ENCODE results near the gene POLR1A.

Gene POLR1A

GRCh38 chr2:86006524-86006923 is 99.2 kb downstream of the POLR1A start:
- no peaks in the 10 kb centered on the region for H3K79me2 ChIP-seq (ENCODE audit: insufficient read depth, low read length)
- no peaks in the 10 kb centered on the region for H3K4me1 ChIP-seq (ENCODE audit: insufficient read depth, low read length)
- TF ChIP-seq EZH2 (IDR thresholded peaks at IDR 0.05; ENCODE audit: borderline replicate concordance, low read depth, low read length, severe bottlenecking): no peak
- TF ChIP-seq CTCF (IDR thresholded peaks at IDR 0.05; ENCODE audit: borderline replicate concordance, extremely low read depth, low read length, poor library complexity, severe bottlenecking): no peak
- no peak overlapping the region for H3K27ac ChIP-seq (ENCODE audit: low read length)
- no peak for ATAC-seq (ENCODE audit: insufficient read depth, low read depth)
- H3K27me3 ChIP-seq (ENCODE audit: insufficient read depth, low read length, poor library complexity): no peaks in the 10 kb centered on the region
- no peak overlapping the region for H3K4me2 ChIP-seq (ENCODE audit: insufficient read depth, low read length)
- no peaks in the 10 kb centered on the region for H3K36me3 ChIP-seq (ENCODE audit: insufficient read depth, low read length)
- H3K9me3 ChIP-seq (ENCODE audit: insufficient read depth, low read length, severe bottlenecking): peaks cover 19% of the 10 kb centered on the region
- no peak overlapping the region for H2AFZ ChIP-seq (ENCODE audit: low read depth, low read length)
- H3K4me3 ChIP-seq (ENCODE audit: low read depth in 1 of 2, low read length in 2 of 2): no peak overlapping the region
- no peak overlapping the region for H3K9ac ChIP-seq (ENCODE audit: low read depth, low read length)
- no peaks in the 10 kb centered on the region for H4K20me1 ChIP-seq (ENCODE audit: insufficient read depth, low read length)
- no peak for DNase-seq

- TF ChIP-seq CTCF (IDR thresholded peaks at IDR 0.05; ENCODE audit: borderline replicate concordance, extremely low read depth, low read length, poor library complexity, severe bottlenecking) (no peak), EZH2 (IDR thresholded peaks at IDR 0.05; ENCODE audit: borderline replicate concordance, low read depth, low read length, severe bottlenecking) (no peak)
- no peak for DNase-seq
- no peak overlapping the region for H3K9ac ChIP-seq (ENCODE audit: low read depth, low read length)
- H3K79me2 ChIP-seq (ENCODE audit: insufficient read depth, low read length): no peaks in the 10 kb centered on the region
- no peak overlapping the region for H3K4me3 ChIP-seq (ENCODE audit: low read depth in 1 of 2, low read length in 2 of 2)
- H2AFZ ChIP-seq (ENCODE audit: low read depth, low read length): no peak overlapping the region
- no peak overlapping the region for H3K4me2 ChIP-seq (ENCODE audit: insufficient read depth, low read length)
- H3K27ac ChIP-seq (ENCODE audit: low read length): no peak overlapping the region
- H3K9me3 ChIP-seq (ENCODE audit: insufficient read depth, low read length, severe bottlenecking): peaks cover 19% of the 10 kb centered on the region
- H3K4me1 ChIP-seq (ENCODE audit: insufficient read depth, low read length): peaks cover 7% of the 10 kb centered on the region
- no peaks in the 10 kb centered on the region for H4K20me1 ChIP-seq (ENCODE audit: insufficient read depth, low read length)
- ATAC-seq (ENCODE audit: insufficient read depth, low read depth): no peak
- no peaks in the 10 kb centered on the region for H3K36me3 ChIP-seq (ENCODE audit: insufficient read depth, low read length)
- H3K27me3 ChIP-seq (ENCODE audit: insufficient read depth, low read length, poor library complexity): no peaks in the 10 kb centered on the region
Observed at GRCh38 chr2:86003967-86004366, 101.7 kb downstream of the POLR1A start.

- H3K4me3 ChIP-seq (ENCODE audit: low read depth in 1 of 2, low read length in 2 of 2): no peak overlapping the region
- H3K4me2 ChIP-seq (ENCODE audit: insufficient read depth, low read length): no peak overlapping the region
- no peaks in the 10 kb centered on the region for H4K20me1 ChIP-seq (ENCODE audit: insufficient read depth, low read length)
- no peaks in the 10 kb centered on the region for H3K36me3 ChIP-seq (ENCODE audit: insufficient read depth, low read length)
- no peak for TF ChIP-seq EZH2 (IDR thresholded peaks at IDR 0.05; ENCODE audit: borderline replicate concordance, low read depth, low read length, severe bottlenecking)
- H3K27me3 ChIP-seq (ENCODE audit: insufficient read depth, low read length, poor library complexity): no peaks in the 10 kb centered on the region
- no peak overlapping the region for H3K27ac ChIP-seq (ENCODE audit: low read length)
- ATAC-seq (ENCODE audit: insufficient read depth, low read depth) (no peak), DNase-seq (no peak)
- H3K9ac ChIP-seq (ENCODE audit: low read depth, low read length): no peak overlapping the region
- peaks cover 19% of the 10 kb centered on the region for H3K9me3 ChIP-seq (ENCODE audit: insufficient read depth, low read length, severe bottlenecking)
- no peak overlapping the region for H2AFZ ChIP-seq (ENCODE audit: low read depth, low read length)
- H3K79me2 ChIP-seq (ENCODE audit: insufficient read depth, low read length): no peaks in the 10 kb centered on the region
- H3K4me1 ChIP-seq (ENCODE audit: insufficient read depth, low read length): peaks cover 7% of the 10 kb centered on the region
Observed at GRCh38 chr2:86003104-86003503, 102.6 kb downstream of the POLR1A start.

GRCh38 chr2:86002375-86002774 is 103.3 kb downstream of the POLR1A start:
- no peak overlapping the region for H3K4me2 ChIP-seq (ENCODE audit: insufficient read depth, low read length)
- H2AFZ ChIP-seq (ENCODE audit: low read depth, low read length): no peak overlapping the region
- no peaks in the 10 kb centered on the region for H3K36me3 ChIP-seq (ENCODE audit: insufficient read depth, low read length)
- TF ChIP-seq CTCF (IDR thresholded peaks at IDR 0.05; ENCODE audit: borderline replicate concordance, extremely low read depth, low read length, poor library complexity, severe bottlenecking) (no peak), EZH2 (IDR thresholded peaks at IDR 0.05; ENCODE audit: borderline replicate concordance, low read depth, low read length, severe bottlenecking) (no peak)
- H3K4me1 ChIP-seq (ENCODE audit: insufficient read depth, low read length): peaks cover 7% of the 10 kb centered on the region
- no peak overlapping the region for H3K27ac ChIP-seq (ENCODE audit: low read length)
- DNase-seq: no peak
- ATAC-seq (ENCODE audit: insufficient read depth, low read depth): no peak
- no peaks in the 10 kb centered on the region for H3K27me3 ChIP-seq (ENCODE audit: insufficient read depth, low read length, poor library complexity)
- H4K20me1 ChIP-seq (ENCODE audit: insufficient read depth, low read length): no peaks in the 10 kb centered on the region
- H3K9me3 ChIP-seq (ENCODE audit: insufficient read depth, low read length, severe bottlenecking): peaks cover 19% of the 10 kb centered on the region
- no peak overlapping the region for H3K4me3 ChIP-seq (ENCODE audit: low read depth in 1 of 2, low read length in 2 of 2)
- no peaks in the 10 kb centered on the region for H3K79me2 ChIP-seq (ENCODE audit: insufficient read depth, low read length)
- no peak overlapping the region for H3K9ac ChIP-seq (ENCODE audit: low read depth, low read length)

All from DND-41 (cell line).